ENCODE results near the gene PON2.

Gene PON2

DNA sequence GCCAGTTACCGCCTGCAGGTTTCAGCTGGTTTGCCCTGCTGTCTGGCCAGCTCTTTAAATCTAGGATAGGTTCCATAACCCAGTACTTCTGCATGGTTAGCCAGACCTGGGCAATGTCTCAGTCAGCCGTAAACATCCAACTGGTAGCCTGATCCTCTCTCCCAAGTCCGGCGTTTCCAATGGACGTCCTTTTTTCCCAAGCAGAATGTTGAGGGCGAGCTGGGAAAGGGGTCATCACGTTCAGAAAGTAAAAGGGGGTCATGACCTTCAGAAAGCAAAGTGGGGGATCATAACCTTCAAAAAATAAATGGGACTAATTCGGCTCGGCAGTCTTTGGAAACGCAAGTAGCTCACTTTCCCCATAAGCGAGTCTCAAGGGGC lies 39.1 kb downstream of the PON2 start:
- Histone ChIP-seq H3K9me3 (ENCODE audit: control insufficient read depth, insufficient read depth, low read depth, low read length) (no peaks in the 10 kb centered on the region), H3K27ac (ENCODE audit: extremely low read depth, low read depth, low read length) (no peak overlapping the region), H3K4me1 (ENCODE audit: control insufficient read depth, insufficient read depth, low read length) (no peaks in the 10 kb centered on the region), H3K36me3 (ENCODE audit: control insufficient read depth in 2 of 2, insufficient read depth in 1 of 2, low read length in 2 of 2) (no peaks in the 10 kb centered on the region), H3K4me3 (ENCODE audit: low read depth, low read length) (no peak overlapping the region)
- no peak for TF ChIP-seq ZNF16 (tag by site-specific recombination; IDR thresholded peaks at IDR 0.05; ENCODE audit: low read depth)
- no peak for TF ChIP-seq ZBTB10 (tag by site-specific recombination; IDR thresholded peaks at IDR 0.05)
- ChIA-PET CTCF (no interaction called here), POLR2A (no interaction called here)

GRCh38 chr7:95394370-95394769 lies 40.5 kb downstream of the PON2 start:
- no peak for TF ChIP-seq ZNF423 (tag by site-specific recombination; IDR thresholded peaks at IDR 0.05)
- no peak for TF ChIP-seq RBAK (tag by site-specific recombination; IDR thresholded peaks at IDR 0.05)
- no peak for TF ChIP-seq OSR2 (tag by site-specific recombination; IDR thresholded peaks at IDR 0.05)
- TF ChIP-seq ZBTB8A (tag by site-specific recombination; IDR thresholded peaks at IDR 0.05) = no peak
- no peak for TF ChIP-seq HOXC10 (CRISPR knock-in tag; IDR thresholded peaks at IDR 0.05)
- no peak for TF ChIP-seq GFI1B (tag by site-specific recombination; IDR thresholded peaks at IDR 0.05)
- TF ChIP-seq HIC1 (tag by site-specific recombination; IDR thresholded peaks at IDR 0.05) = no peak
- no peak for TF ChIP-seq ZNF416 (tag by site-specific recombination; IDR thresholded peaks at IDR 0.05)
- no peaks in the 10 kb centered on the region for H3K36me3 ChIP-seq (ENCODE audit: control insufficient read depth in 2 of 2, insufficient read depth in 1 of 2, low read length in 2 of 2)
- H3K9me3 ChIP-seq (ENCODE audit: control insufficient read depth, insufficient read depth, low read depth, low read length) = no peaks in the 10 kb centered on the region
- ChIA-PET POLR2A (no interaction called here), CTCF (no interaction called here)
- H3K4me1 ChIP-seq (ENCODE audit: control insufficient read depth, insufficient read depth, low read length) = no peaks in the 10 kb centered on the region
- no peak overlapping the region for H3K4me3 ChIP-seq (ENCODE audit: low read depth, low read length)
- no peak overlapping the region for H3K27ac ChIP-seq (ENCODE audit: extremely low read depth, low read depth, low read length)

DNA sequence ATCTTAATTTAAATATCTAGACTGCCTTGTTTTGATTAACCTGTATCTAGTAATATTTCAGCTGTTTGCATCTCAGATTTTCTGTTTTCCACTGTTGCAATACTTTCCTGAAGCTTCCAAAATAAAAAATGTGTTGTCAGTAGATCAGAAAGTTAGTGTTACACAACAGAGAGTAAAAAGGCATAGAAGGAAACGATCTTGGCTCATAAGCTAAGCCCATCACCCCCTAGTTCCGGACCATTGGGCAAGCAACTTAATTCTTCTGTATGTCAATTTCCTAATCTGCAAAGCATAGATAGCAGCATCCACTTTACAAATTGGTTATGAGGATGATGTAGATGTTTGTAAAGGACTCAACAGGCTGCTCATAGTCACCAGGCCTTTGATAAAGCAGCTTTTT lies 43.1 kb downstream of the PON2 start:
- H3K36me3 ChIP-seq (ENCODE audit: control insufficient read depth in 2 of 2, insufficient read depth in 1 of 2, low read length in 2 of 2) = no peaks in the 10 kb centered on the region
- ChIA-PET CTCF (interaction anchor here (0.5 to 1.2 kb wide), 2 partner anchors 85 to 879 kb away, joined by 3 to 5 read pairs; no protein-coding TSS in a partner anchor), POLR2A (no interaction called here)
- H3K9me3 ChIP-seq (ENCODE audit: control insufficient read depth, insufficient read depth, low read depth, low read length) = no peaks in the 10 kb centered on the region
- H3K27ac ChIP-seq (ENCODE audit: extremely low read depth, low read depth, low read length) = no peak overlapping the region
- H3K4me3 ChIP-seq (ENCODE audit: low read depth, low read length) = no peak overlapping the region
- no peaks in the 10 kb centered on the region for H3K4me1 ChIP-seq (ENCODE audit: control insufficient read depth, insufficient read depth, low read length)
- TF ChIP-seq ZBTB48 (tag by site-specific recombination; IDR thresholded peaks at IDR 0.05) (no peak), ZNF146 (tag by site-specific recombination; IDR thresholded peaks at IDR 0.05) (no peak), ZNF155 (tag by site-specific recombination; IDR thresholded peaks at IDR 0.05) (no peak), ZNF624 (tag by site-specific recombination; IDR thresholded peaks at IDR 0.05) (no peak), ZNF701 (tag by site-specific recombination; IDR thresholded peaks at IDR 0.05) (no peak), ZNF169 (tag by site-specific recombination; IDR thresholded peaks at IDR 0.05) (no peak), GLI2 (tag by site-specific recombination; IDR thresholded peaks at IDR 0.05; ENCODE audit: borderline replicate concordance, low read depth) (no peak), ZBTB8A (tag by site-specific recombination; IDR thresholded peaks at IDR 0.05) (no peak), ZNF23 (tag by site-specific recombination; IDR thresholded peaks at IDR 0.05; ENCODE audit: borderline replicate concordance) (no peak), ZBTB44 (tag by site-specific recombination; IDR thresholded peaks at IDR 0.05) (no peak), REST (tag by site-specific recombination; IDR thresholded peaks at IDR 0.05) (no peak), ZNF354C (tag by site-specific recombination; IDR thresholded peaks at IDR 0.05; ENCODE audit: borderline replicate concordance, low read depth) (no peak), ZBTB6 (tag by site-specific recombination; IDR thresholded peaks at IDR 0.05) (no peak)
